ENCODE results near the gene ALG12.

ALG12 gene

GRCh38 chr22:49917974-49918910, at the start of gene ALG12, which contains the start of gene CRELD2:
TSS of gene ALG12 (minus strand) at chr22:49918438. CDS start at chr22:49913765, 4,673 bp downstream.
TSS of gene CRELD2 (plus strand) at chr22:49918634. CDS start at chr22:49918770, 136 bp downstream.
- DNase-seq: peak; percentile 98

- no peak for DNase-seq
Observed at GRCh38 chr22:49967706-49968208, 49.5 kb upstream of the ALG12 start.

GRCh38 chr22:49966774-49967705, 48.8 kb upstream of the ALG12 start:
- no peak for DNase-seq

- DNase-seq: no peak
Observed at GRCh38 chr22:49966041-49966773, 48.0 kb upstream of the ALG12 start.

GRCh38 chr22:49965091-49966040, 47.1 kb upstream of the ALG12 start:
- no peak for DNase-seq

- no peak for DNase-seq
Observed at GRCh38 chr22:49964136-49965090, 46.2 kb upstream of the ALG12 start.

GRCh38 chr22:49963647-49964026, 45.4 kb upstream of the ALG12 start:
- DNase-seq: no peak

GRCh38 chr22:49962751-49963646, 44.8 kb upstream of the ALG12 start:
- DNase-seq: no peak

- peak; percentile 83 for DNase-seq
Observed at GRCh38 chr22:49962012-49962750, 43.9 kb upstream of the ALG12 start.

- DNase-seq: no peak
Observed at GRCh38 chr22:49961601-49962011, 43.4 kb upstream of the ALG12 start.

GRCh38 chr22:49961005-49961600, 42.9 kb upstream of the ALG12 start:
- no peak for DNase-seq

- DNase-seq: peak; percentile 98
Observed at GRCh38 chr22:49960159-49961004, 42.1 kb upstream of the ALG12 start, which contains the start of gene PIM3. TSS of gene PIM3 (plus strand) at chr22:49960772. CDS start at chr22:49960948, 176 bp downstream.

GRCh38 chr22:49959782-49960158, 41.5 kb upstream of the ALG12 start:
- DNase-seq: no peak

GRCh38 chr22:49958931-49959781, 40.9 kb upstream of the ALG12 start:
- DNase-seq: no peak

- DNase-seq: no peak
Observed at GRCh38 chr22:49958366-49958921, 40.2 kb upstream of the ALG12 start.

All from activated CD4-positive, alpha-beta T cell treated with anti-CD3 and anti-CD28 coated beads, Interleukin-2, amount 50 U/mL, for 16 hours (primary cell).